Ascending aorta (tissue), 2 donors: ENCODE measurements around the gene TMTC1. TPM values are rescaled to one million over a fixed set of nuclear protein-coding genes. Genes with fewer than 3 reads are reported as not detected.

ENCODE experiments used
- DNase-seq, 2 donors: peaks; one replicate each; pipeline ENCODE4 v3.0.0-alpha.2; 2019; ENCODE audit warnings: low spot score in 2 of 2
- H3K27ac ChIP-seq, 2 donors: fragments of 200-600 bp; sonication (generic); one replicate each; pipeline ENCODE4 v1.5.1; 2016 to 2017; ENCODE audit warnings: mild to moderate bottlenecking in 1 of 2
- H3K27me3 ChIP-seq: fragments of 200-600 bp; sonication (generic); one replicate; pipeline ENCODE4 v1.5.1; 2017
- H3K36me3 ChIP-seq, 2 donors: fragments of 200-600 bp; sonication (generic); one replicate each; pipeline ENCODE4 v1.5.1; 2016
- H3K4me1 ChIP-seq, 2 donors: fragments of 200-600 bp; sonication (generic); one replicate each; pipeline ENCODE4 v1.5.1; 2016 to 2017; ENCODE audit warnings: mild to moderate bottlenecking in 1 of 2
- H3K4me3 ChIP-seq, 2 donors: fragments of 200-600 bp; sonication (generic); one replicate each; pipeline ENCODE4 v1.5.1; 2016 to 2017; ENCODE audit warnings: mild to moderate bottlenecking in 1 of 2
- H3K9me3 ChIP-seq, 2 donors: fragments of 200-600 bp; sonication (generic); one replicate each; pipeline ENCODE4 v1.5.1; 2016
- intact Hi-C: fragments of 100-400 bp; cut with DNase I; formaldehyde crosslinking; loops from one replicate; pipeline ENCODE4 v1.15.1; 2023
- total RNA-seq: library from RNA; depleted of rRNA; stranded (reverse); fragments of >200 nt; gene quantifications from one replicate; pipeline ENCODE4 v1.1.0, GENCODE V29; 2016
- TF ChIP-seq, protein P1 (sequence below), 3 experiments: fragments of 200-600 bp in 2 of 3; fragments of 450-650 bp in 1 of 3; sonication (generic) in 2 of 3; IDR thresholded peaks; one replicate each; pipeline ENCODE4 v1.5.1; 2016 to 2019; ENCODE audit warnings: antibody characterized with exemption in 3 of 3, mild to moderate bottlenecking in 1 of 3, moderate library complexity in 1 of 3

The TMTC1 gene
- total RNA-seq, 1 donor from 2014 or later, result 176 TPM

- Histone ChIP-seq H3K27ac (no peak overlapping the region), H3K4me3 (no peak overlapping the region), H3K36me3 (peaks cover 0 to 8% of the 10 kb centered on the region in 2 donors), H3K27me3 (no peaks in the 10 kb centered on the region), H3K9me3 (no peaks in the 10 kb centered on the region), H3K4me1 (no peaks in the 10 kb centered on the region)
- TF ChIP-seq, protein P1, sequence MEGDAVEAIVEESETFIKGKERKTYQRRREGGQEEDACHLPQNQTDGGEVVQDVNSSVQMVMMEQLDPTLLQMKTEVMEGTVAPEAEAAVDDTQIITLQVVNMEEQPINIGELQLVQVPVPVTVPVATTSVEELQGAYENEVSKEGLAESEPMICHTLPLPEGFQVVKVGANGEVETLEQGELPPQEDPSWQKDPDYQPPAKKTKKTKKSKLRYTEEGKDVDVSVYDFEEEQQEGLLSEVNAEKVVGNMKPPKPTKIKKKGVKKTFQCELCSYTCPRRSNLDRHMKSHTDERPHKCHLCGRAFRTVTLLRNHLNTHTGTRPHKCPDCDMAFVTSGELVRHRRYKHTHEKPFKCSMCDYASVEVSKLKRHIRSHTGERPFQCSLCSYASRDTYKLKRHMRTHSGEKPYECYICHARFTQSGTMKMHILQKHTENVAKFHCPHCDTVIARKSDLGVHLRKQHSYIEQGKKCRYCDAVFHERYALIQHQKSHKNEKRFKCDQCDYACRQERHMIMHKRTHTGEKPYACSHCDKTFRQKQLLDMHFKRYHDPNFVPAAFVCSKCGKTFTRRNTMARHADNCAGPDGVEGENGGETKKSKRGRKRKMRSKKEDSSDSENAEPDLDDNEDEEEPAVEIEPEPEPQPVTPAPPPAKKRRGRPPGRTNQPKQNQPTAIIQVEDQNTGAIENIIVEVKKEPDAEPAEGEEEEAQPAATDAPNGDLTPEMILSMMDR (IDR thresholded peaks at IDR 0.05), result no peak
- intact Hi-C loops, result no loop called here
- no peak for DNase-seq
Measured at GRCh38 chr12:29534935-29535334, 248.8 kb downstream of the TMTC1 start.

- DNase-seq, result no peak
- Histone ChIP-seq H3K36me3 (peaks cover 0 to 8% of the 10 kb centered on the region in 2 donors), H3K4me3 (no peak overlapping the region), H3K27me3 (no peaks in the 10 kb centered on the region), H3K4me1 (no peaks in the 10 kb centered on the region), H3K27ac (no peak overlapping the region), H3K9me3 (no peaks in the 10 kb centered on the region)
- intact Hi-C loops, result no loop called here
- TF ChIP-seq, protein P1 (IDR thresholded peaks at IDR 0.05), result no peak
Measured at GRCh38 chr12:29533815-29534489, 249.8 kb downstream of the TMTC1 start.

GRCh38 chr12:29531471-29531870 lies 252.3 kb downstream of the TMTC1 start:
- DNase-seq, result no peak
- Histone ChIP-seq H3K9me3 (no peaks in the 10 kb centered on the region), H3K27me3 (no peaks in the 10 kb centered on the region), H3K27ac (no peak overlapping the region), H3K36me3 (peaks cover 0 to 8% of the 10 kb centered on the region in 2 donors), H3K4me1 (no peaks in the 10 kb centered on the region), H3K4me3 (no peak overlapping the region)
- TF ChIP-seq, protein P1 (IDR thresholded peaks at IDR 0.05), result no peak
- intact Hi-C loops, result no loop called here

GRCh38 chr12:29530436-29530835 lies 253.3 kb downstream of the TMTC1 start:
- Histone ChIP-seq H3K4me3 (no peak overlapping the region), H3K27me3 (no peaks in the 10 kb centered on the region), H3K36me3 (peaks cover 0 to 8% of the 10 kb centered on the region in 2 donors), H3K27ac (no peak overlapping the region), H3K9me3 (no peaks in the 10 kb centered on the region), H3K4me1 (no peaks in the 10 kb centered on the region)
- intact Hi-C loops, result no loop called here
- no peak for DNase-seq
- TF ChIP-seq, protein P1 (IDR thresholded peaks at IDR 0.05), result no peak

DNA sequence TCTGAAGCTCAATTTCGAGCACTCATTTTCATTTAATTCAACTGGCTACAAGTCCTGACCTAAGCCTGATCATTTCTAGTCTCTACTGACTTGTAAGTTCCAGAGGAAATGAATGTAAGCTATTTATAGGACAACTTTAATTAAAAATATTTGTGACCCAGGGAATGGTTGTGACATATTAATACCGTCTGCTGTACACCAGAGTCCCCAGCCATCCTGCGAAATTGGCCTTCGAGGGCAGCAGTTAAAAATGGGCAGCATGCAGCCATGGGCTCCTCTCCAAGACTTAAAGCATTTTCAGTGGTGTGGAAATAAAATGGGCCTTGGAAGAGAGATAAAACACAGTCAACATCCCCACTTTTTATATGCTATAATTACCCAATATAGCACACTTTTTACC lies 255.6 kb downstream of the TMTC1 start:
- TF ChIP-seq, protein P1 (IDR thresholded peaks at IDR 0.05), result no peak
- intact Hi-C loops, result no loop called here

More for the DNA sequence above, 255.6 kb downstream of the TMTC1 start:
- Histone ChIP-seq H3K27me3 (no peaks in the 10 kb centered on the region), H3K36me3 (peaks cover 0 to 3% of the 10 kb centered on the region in 2 donors), H3K27ac (no peak overlapping the region), H3K4me3 (no peak overlapping the region), H3K4me1 (no peaks in the 10 kb centered on the region), H3K9me3 (no peaks in the 10 kb centered on the region)
- no peak for DNase-seq
